Urothelium cell line (cell line): Measurements from ENCODE around the gene TLR8.
"Not testable (repeated sequence)": the region's sequence is repeated elsewhere in the genome, so short reads cannot be mapped to it uniquely, and the experiment has no call there.

Experiments used
- DNase-seq: peaks from one replicate; pipeline ENCODE4 v3.0.0; 2011; ENCODE audit warnings: low spot score, mixed read lengths
- FAIRE-seq: peaks from 2 replicates; lab custom pipeline; 2011; peaks lifted over from hg19 to GRCh38; lab: Jason Lieb, UNC

TLR8 gene

GRCh38 chrX:12963210-12963850 is 56.9 kb downstream of the TLR8 start:
- not testable (repeated sequence) for DNase-seq, FAIRE-seq

- no peak for FAIRE-seq
- no peak for DNase-seq
Observed at GRCh38 chrX:12965131-12965940, 58.9 kb downstream of the TLR8 start.

GRCh38 chrX:12966151-12966550 is 59.7 kb downstream of the TLR8 start:
- DNase-seq (no peak), FAIRE-seq (no peak)

- no peak for DNase-seq
- FAIRE-seq = no peak
Observed at GRCh38 chrX:12967711-12968465, 61.5 kb downstream of the TLR8 start.

- no peak for DNase-seq
- FAIRE-seq = no peak
Observed at GRCh38 chrX:12970691-12971202, 64.3 kb downstream of the TLR8 start.

- no peak for FAIRE-seq
- no peak for DNase-seq
Observed at GRCh38 chrX:12971282-12972003, 65.0 kb downstream of the TLR8 start.

- DNase-seq = no peak
- FAIRE-seq = no peak
Observed at GRCh38 chrX:12972243-12972642, 65.8 kb downstream of the TLR8 start.
